Activated CD4-positive, CD25-positive, alpha-beta regulatory T cell treated with anti-CD3 and anti-CD28 coated beads, Interleukin-2, amount 50 U/mL, for 72 hours (primary cell): Measurements from ENCODE around the gene FTO.

Experiments
- DNase-seq: peaks from one replicate; pipeline ENCODE4 v3.0.0; 2021

The FTO gene

DNA sequence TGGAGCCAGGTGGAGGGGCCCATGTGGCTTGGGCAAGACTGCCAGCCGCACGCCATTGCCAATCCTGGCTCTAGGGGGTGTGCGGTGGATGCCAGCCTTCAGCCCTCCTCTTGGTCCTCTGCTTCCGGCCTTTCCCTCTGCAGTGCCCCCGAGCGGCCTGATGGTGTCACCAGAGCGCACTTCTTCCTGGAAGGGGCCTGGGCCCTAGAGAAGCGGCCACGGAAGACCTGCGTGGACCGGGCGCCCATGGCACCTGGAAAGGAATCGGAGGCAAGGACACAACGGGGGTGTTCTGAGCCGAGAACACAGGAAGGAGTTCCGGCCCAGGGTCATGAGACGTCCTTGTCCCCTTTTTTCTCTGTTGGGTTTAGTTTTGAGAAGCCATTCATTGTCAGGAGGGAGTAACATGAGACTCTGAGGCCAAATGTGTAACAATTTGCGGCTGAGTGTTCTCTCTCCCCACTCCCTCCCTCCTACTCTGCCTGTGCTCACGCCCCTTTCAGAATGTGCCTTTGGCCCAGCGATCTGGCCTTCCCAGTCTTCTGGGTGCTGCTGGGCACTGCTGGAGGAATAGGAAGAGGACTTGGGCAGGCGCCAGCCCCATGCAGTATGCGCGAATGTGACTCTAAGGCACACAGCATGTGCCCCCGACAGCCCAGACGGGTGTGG lies 489.8 kb downstream of the FTO start:
- DNase-seq, result no peak

DNA sequence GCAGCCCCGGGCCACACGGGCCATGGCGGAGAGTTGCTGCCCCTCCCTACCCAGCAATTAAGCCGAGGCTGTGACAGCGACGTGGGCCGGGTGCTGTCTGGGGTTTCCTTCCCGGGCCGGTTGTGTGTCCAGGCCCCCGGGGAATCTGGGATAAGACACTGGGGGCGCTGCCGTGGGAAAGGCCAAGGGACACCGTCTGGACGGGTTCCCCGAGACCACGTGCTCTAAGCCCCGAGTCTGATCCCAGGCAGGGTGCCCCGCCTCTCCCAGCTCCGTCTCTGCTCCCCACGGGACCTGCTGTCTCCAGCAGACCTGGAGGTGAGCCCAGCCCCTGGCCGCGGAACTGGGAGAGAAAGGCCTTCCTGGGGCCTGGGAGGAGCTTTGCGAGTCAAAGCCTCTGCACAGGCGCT lies 490.4 kb downstream of the FTO start:
- DNase-seq, result no peak

DNA sequence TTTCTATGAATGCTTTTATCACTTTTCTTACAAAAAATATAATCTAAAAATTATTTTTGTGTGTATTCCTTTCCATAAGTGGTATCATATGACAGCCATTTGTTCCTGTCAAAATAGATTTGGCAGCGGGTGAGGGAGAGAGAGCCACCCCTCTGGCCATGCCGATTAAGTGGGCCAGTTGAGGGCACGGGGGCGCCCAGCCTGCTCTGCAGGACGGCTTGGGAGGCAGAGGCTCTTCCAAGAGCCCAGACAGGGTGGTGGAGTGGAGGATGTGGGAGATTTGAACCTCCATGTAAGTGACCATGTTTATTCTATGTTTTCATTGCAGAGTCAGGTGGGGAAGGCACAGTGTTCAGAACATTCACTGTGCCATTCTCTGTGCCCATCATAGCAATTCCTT lies 493.8 kb downstream of the FTO start:
- DNase-seq, result no peak

DNA sequence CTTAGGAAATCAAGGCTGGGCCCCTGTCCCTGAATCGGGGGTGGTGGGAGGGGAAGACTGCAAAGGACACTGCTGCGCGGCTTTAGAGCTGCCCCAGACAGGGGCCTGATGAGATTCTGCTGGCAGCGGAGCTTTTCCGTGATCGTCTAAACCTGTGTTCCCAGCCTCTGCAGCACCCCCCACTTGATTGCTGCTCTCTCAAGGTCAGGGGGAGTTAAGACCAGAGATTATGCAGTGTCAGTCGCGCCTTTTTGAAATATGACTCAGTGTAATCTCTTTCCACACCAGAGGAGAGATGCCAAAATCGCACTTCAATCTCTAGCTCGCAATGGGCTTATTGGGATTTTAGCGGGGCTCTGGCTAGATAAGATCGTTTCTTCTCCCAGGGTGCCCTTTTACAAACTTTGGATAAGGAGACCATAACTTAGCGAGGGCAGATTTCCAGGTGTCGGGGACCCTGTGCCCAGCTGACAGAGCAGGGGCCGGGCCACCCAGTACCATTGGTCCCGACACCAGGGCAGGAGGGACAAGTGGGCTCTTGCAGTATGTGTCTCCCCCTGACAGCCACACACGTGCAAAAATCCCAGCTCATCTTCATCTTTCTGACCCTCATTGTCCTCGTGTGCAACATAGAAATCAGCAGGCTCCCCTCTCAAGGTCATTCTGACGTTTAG lies 495.7 kb downstream of the FTO start:
- no peak for DNase-seq

DNA sequence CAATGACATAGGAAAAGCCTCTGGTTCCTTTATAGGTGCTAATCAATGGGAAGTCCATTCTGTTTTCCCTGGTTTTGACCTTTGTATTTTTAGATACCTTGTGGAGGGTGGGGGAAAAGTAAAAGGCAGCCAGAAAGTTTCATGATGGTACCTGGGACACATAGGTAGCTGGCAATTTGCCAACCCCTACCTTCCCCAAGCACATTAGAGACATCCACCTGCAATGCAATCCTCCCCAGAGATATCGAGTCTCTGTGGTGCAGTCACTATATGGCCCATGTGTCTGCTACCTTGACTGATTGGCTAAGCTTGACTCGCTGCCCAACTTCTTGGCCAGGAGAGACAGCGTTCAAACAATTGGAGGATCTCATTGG lies 496.2 kb downstream of the FTO start:
- DNase-seq, result no peak

DNA sequence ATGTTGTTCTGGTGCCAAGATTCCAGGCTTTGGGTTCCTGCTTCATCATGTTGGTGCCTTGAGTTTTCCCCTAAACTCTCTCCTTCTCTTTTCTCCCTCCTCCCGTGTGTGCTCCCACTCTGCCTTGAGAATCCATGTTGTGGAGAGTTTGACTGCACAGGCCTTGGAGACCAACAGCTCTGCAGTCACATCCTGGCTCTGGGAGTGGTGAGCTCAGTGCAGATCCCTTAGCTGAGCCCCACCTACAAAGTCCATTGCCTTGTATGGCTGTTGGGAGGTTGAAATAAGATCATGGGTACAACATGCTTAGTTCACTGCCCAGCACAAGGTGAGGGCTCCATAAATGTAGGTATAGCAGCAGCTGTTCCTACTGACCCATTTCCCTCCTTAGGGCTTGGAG lies 496.8 kb downstream of the FTO start:
- no peak for DNase-seq

DNA sequence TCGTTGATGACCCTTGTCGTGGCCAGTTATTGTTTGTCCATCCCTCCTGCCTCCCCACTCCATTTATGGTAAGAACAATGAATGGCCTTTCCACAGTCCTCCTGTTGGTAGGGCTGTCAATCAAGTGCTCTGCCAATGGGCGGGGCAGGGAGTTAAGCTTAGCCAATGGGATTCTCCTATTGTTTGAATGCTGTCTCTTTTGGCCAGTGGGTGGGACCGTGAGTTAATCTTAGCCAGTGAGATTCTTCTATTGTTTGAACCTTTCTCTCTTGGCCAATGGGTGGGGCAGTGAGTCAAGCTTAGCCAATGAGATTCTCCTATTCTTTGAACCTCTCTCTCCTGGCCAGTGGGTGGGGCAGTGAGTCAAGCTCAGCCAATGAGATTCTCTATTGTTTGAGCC lies 497.2 kb downstream of the FTO start:
- no peak for DNase-seq
